OCI-LY1 (cell line): ENCODE data around the gene RNF181.

Experiments
- H2AFZ ChIP-seq: fragments of 200-600 bp; sonication (generic), shearing (Covaris generic); 2 replicates; pipeline ENCODE4 v1.6.0; 2014; ENCODE audit warnings: antibody characterized with exemption, mild to moderate bottlenecking, low read length
- H3F3A ChIP-seq: fragments of 200-600 bp; sonication (generic), shearing (Covaris generic); 2 replicates; pipeline ENCODE4 v1.6.0; 2014; ENCODE audit warnings: mild to moderate bottlenecking, antibody characterized with exemption, low read length, moderate library complexity; ENCODE audit not compliant: insufficient read depth
- H3K27ac ChIP-seq: fragments of 200-600 bp; sonication (generic); 2 replicates; pipeline ENCODE4 v1.5.1; 2014; ENCODE audit warnings: low read length, mixed run types, mild to moderate bottlenecking, low read depth; ENCODE audit not compliant: poor library complexity, severe bottlenecking
- H3K27me3 ChIP-seq: fragments of 200-600 bp; sonication (generic); 2 replicates; pipeline ENCODE4 v1.6.0; 2014; ENCODE audit warnings: antibody characterized with exemption, mild to moderate bottlenecking, low read length, moderate library complexity; ENCODE audit not compliant: insufficient read depth
- H3K36me3 ChIP-seq: fragments of 200-600 bp; sonication (generic); 2 replicates; pipeline ENCODE4 v1.6.1; 2014; ENCODE audit warnings: mild to moderate bottlenecking, antibody characterized with exemption, low read length, moderate library complexity, mixed read lengths; ENCODE audit not compliant: insufficient read depth
- H3K4me1 ChIP-seq: fragments of 200-600 bp; sonication (generic); 2 replicates; pipeline ENCODE4 v1.5.1; 2014; ENCODE audit warnings: mild to moderate bottlenecking, low read length, moderate library complexity; ENCODE audit not compliant: insufficient read depth, severe bottlenecking
- H3K4me2 ChIP-seq: fragments of 200-600 bp; sonication (generic), shearing (Covaris generic); 2 replicates; pipeline ENCODE4 v1.6.1; 2014; ENCODE audit warnings: low read length
- H3K4me3 ChIP-seq: fragments of 200-600 bp; sonication (generic); 2 replicates; pipeline ENCODE4 v1.5.1; 2014; ENCODE audit warnings: low read length, low read depth, mild to moderate bottlenecking, mixed read lengths; ENCODE audit not compliant: poor library complexity, severe bottlenecking
- H3K79me2 ChIP-seq: fragments of 200-600 bp; shearing (Covaris generic); 2 replicates; pipeline ENCODE4 v1.6.1; 2016; ENCODE audit warnings: mixed run types, low read length, mixed read lengths; ENCODE audit not compliant: insufficient read depth
- H3K9ac ChIP-seq: fragments of 200-600 bp; sonication (generic), shearing (Covaris generic); 2 replicates; pipeline ENCODE4 v1.6.1; 2014; ENCODE audit warnings: mild to moderate bottlenecking, low read length, mixed read lengths
- H3K9me2 ChIP-seq: fragments of 200-600 bp; sonication (generic), shearing (Covaris generic); 2 replicates; pipeline ENCODE4 v1.6.1; 2014; ENCODE audit warnings: low read depth, mild to moderate bottlenecking, low read length, mixed read lengths
- H3K9me3 ChIP-seq: fragments of 200-600 bp; shearing (Covaris generic); 2 replicates; pipeline ENCODE4 v1.6.1; 2014; ENCODE audit warnings: low read length, mixed read lengths
- H4K20me1 ChIP-seq: fragments of 200-600 bp; sonication (generic), shearing (Covaris generic); 2 replicates; pipeline ENCODE4 v1.6.0; 2016; ENCODE audit warnings: mild to moderate bottlenecking, low read length; ENCODE audit not compliant: insufficient read depth
- EZH2 ChIP-seq: fragments of 200-600 bp; sonication (generic), shearing (Covaris generic); IDR thresholded peaks from 2 replicates; pipeline ENCODE4 v1.8.0; 2017; ENCODE audit warnings: borderline replicate concordance, mixed run types, mild to moderate bottlenecking, antibody characterized with exemption, low read length, moderate library complexity, mixed read lengths
- TF ChIP-seq, protein P1 (sequence below): fragments of 200-600 bp; sonication (generic), shearing (Covaris generic); IDR thresholded peaks from 2 replicates; pipeline ENCODE4 v1.5.1; 2017; ENCODE audit warnings: mild to moderate bottlenecking, antibody characterized with exemption, low read length, moderate library complexity, mixed read lengths

The RNF181 gene

GRCh38 chr2:85588645-85589044, 6.9 kb upstream of the RNF181 start:
- no peaks in the 10 kb centered on the region for H4K20me1 ChIP-seq
- no peaks in the 10 kb centered on the region for H3K27me3 ChIP-seq
- no peaks in the 10 kb centered on the region for H3K79me2 ChIP-seq
- H3K4me3 ChIP-seq: no peak overlapping the region
- H3F3A ChIP-seq: no peaks in the 10 kb centered on the region
- no peaks in the 10 kb centered on the region for H3K9me3 ChIP-seq
- H3K36me3 ChIP-seq: peaks cover 11% of the 10 kb centered on the region
- peaks cover 7% of the 10 kb centered on the region for H3K4me1 ChIP-seq
- no peak for TF ChIP-seq EZH2
- TF ChIP-seq, protein P1, sequence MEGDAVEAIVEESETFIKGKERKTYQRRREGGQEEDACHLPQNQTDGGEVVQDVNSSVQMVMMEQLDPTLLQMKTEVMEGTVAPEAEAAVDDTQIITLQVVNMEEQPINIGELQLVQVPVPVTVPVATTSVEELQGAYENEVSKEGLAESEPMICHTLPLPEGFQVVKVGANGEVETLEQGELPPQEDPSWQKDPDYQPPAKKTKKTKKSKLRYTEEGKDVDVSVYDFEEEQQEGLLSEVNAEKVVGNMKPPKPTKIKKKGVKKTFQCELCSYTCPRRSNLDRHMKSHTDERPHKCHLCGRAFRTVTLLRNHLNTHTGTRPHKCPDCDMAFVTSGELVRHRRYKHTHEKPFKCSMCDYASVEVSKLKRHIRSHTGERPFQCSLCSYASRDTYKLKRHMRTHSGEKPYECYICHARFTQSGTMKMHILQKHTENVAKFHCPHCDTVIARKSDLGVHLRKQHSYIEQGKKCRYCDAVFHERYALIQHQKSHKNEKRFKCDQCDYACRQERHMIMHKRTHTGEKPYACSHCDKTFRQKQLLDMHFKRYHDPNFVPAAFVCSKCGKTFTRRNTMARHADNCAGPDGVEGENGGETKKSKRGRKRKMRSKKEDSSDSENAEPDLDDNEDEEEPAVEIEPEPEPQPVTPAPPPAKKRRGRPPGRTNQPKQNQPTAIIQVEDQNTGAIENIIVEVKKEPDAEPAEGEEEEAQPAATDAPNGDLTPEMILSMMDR: no peak
- H3K4me2 ChIP-seq: no peak overlapping the region
- H2AFZ ChIP-seq: no peak overlapping the region
- H3K27ac ChIP-seq: no peak overlapping the region
- no peaks in the 10 kb centered on the region for H3K9me2 ChIP-seq
- H3K9ac ChIP-seq: no peak overlapping the region

DNA sequence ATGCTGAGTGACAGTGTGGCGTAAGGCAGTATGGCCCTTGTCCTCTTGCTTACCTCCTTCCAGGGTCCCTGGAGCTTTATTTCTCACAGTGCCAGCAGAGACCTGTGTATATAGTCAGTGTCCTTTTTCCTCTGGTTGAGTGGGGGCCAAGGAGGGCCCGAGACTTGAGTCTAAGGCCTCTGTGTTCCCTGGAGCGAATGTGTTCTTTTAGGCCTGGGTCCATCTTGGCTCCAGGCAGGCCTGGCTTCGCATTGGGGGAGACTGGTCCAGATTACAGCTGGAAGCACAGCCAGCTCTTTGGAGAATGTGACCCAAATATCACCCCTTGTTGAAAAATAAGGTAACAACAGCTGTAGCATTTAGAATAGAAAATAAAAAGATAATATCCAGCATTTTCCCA, 6.4 kb upstream of the RNF181 start:
- H3K9me3 ChIP-seq: no peaks in the 10 kb centered on the region
- H3K4me2 ChIP-seq: no peak overlapping the region
- H3K4me3 ChIP-seq: no peak overlapping the region
- no peak overlapping the region for H3K27ac ChIP-seq
- peaks cover 1% of the 10 kb centered on the region for H3K4me1 ChIP-seq
- no peaks in the 10 kb centered on the region for H3K9me2 ChIP-seq
- H3K36me3 ChIP-seq: peaks cover 6% of the 10 kb centered on the region; the same call in 1 of the 2 replicates
- H4K20me1 ChIP-seq: no peaks in the 10 kb centered on the region
- H3K79me2 ChIP-seq: no peaks in the 10 kb centered on the region
- H3F3A ChIP-seq: no peaks in the 10 kb centered on the region
- H2AFZ ChIP-seq: no peak overlapping the region
- TF ChIP-seq EZH2: no peak
- TF ChIP-seq, protein P1: no peak
- no peaks in the 10 kb centered on the region for H3K27me3 ChIP-seq
- H3K9ac ChIP-seq: no peak overlapping the region

GRCh38 chr2:85589982-85590791, 5.4 kb upstream of the RNF181 start:
- Histone ChIP-seq H3K9me2 (no peaks in the 10 kb centered on the region), H2AFZ (no peak overlapping the region), H3K4me1 (peaks cover 8% of the 10 kb centered on the region), H3K27me3 (no peaks in the 10 kb centered on the region), H3K4me3 (no peak overlapping the region), H4K20me1 (no peaks in the 10 kb centered on the region), H3K27ac (no peak overlapping the region), H3K79me2 (no peaks in the 10 kb centered on the region), H3F3A (no peaks in the 10 kb centered on the region), H3K4me2 (no peak overlapping the region), H3K9ac (no peak overlapping the region), H3K9me3 (no peaks in the 10 kb centered on the region), H3K36me3 (no peaks in the 10 kb centered on the region)
- TF ChIP-seq, protein P1: no peak
- no peak for TF ChIP-seq EZH2
